A673 (cell line): Measurements from ENCODE around the gene PTPN1.

Source experiments
- EZH2 ChIP-seq: fragments of 200-600 bp; sonication (generic); IDR thresholded peaks from 2 replicates; pipeline ENCODE4 v1.6.1; 2017; ENCODE audit warnings: borderline replicate concordance, low read depth, mild to moderate bottlenecking, mixed read lengths, antibody characterized with exemption, low read length; ENCODE audit not compliant: poor library complexity, severe bottlenecking
- TF ChIP-seq, protein P1 (sequence below): fragments of 300-800, 200-600 bp; sonication (generic); conservative IDR thresholded peaks from 2 replicates; pipeline ENCODE4 v1.5.1; 2017; ENCODE audit warnings: low read depth, mild to moderate bottlenecking, antibody characterized with exemption, low read length, moderate library complexity, mixed read lengths

DNA sequence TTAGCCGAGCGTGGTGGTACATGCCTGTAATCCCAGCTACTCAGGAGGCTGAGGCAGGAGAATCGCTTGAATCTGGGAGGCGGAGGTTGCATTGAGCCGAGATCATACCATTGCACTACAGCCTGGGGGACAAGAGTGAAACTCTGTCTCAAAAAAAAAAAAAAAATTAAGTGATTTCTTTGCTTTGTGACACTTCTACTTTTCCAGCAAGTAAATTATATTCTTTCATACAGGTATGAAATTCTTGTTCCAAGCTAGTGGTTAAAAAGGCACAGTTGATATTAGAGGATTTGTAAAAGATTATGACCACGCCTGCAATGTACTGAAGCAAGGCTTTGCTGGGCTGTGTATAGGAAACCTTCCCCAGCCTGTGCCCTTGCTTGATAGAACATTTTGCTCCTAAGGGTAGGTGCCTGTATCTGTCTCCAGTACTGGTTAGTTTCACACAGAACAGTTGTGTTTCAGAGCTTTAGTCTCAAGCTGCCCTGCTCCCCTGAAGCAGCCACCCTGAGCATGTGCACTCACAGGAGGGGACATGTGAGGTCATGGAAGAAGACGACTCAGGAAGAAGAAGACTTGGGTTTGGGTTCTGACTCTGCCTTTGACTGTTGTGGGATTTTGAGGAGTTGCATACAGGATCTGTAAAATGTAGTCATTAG lies 10.2 kb downstream of the PTPN1 start:
- TF ChIP-seq, protein P1, sequence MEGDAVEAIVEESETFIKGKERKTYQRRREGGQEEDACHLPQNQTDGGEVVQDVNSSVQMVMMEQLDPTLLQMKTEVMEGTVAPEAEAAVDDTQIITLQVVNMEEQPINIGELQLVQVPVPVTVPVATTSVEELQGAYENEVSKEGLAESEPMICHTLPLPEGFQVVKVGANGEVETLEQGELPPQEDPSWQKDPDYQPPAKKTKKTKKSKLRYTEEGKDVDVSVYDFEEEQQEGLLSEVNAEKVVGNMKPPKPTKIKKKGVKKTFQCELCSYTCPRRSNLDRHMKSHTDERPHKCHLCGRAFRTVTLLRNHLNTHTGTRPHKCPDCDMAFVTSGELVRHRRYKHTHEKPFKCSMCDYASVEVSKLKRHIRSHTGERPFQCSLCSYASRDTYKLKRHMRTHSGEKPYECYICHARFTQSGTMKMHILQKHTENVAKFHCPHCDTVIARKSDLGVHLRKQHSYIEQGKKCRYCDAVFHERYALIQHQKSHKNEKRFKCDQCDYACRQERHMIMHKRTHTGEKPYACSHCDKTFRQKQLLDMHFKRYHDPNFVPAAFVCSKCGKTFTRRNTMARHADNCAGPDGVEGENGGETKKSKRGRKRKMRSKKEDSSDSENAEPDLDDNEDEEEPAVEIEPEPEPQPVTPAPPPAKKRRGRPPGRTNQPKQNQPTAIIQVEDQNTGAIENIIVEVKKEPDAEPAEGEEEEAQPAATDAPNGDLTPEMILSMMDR: no peak
- TF ChIP-seq EZH2: no peak
